Activated T-cell treated with anti-CD3 and anti-CD28 coated beads for 48 hours (primary cell): ENCODE data around the gene ARL4D.
"Not testable (repeated sequence)": the region's sequence is repeated elsewhere in the genome, so short reads cannot be mapped to it uniquely, and the experiment has no call there.

Experiments
- DNase-seq: peaks from one replicate; pipeline ENCODE4 v3.0.0-alpha.2; 2020; ENCODE audit warnings: low read depth

ARL4D gene, protein sequence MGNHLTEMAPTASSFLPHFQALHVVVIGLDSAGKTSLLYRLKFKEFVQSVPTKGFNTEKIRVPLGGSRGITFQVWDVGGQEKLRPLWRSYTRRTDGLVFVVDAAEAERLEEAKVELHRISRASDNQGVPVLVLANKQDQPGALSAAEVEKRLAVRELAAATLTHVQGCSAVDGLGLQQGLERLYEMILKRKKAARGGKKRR

DNA sequence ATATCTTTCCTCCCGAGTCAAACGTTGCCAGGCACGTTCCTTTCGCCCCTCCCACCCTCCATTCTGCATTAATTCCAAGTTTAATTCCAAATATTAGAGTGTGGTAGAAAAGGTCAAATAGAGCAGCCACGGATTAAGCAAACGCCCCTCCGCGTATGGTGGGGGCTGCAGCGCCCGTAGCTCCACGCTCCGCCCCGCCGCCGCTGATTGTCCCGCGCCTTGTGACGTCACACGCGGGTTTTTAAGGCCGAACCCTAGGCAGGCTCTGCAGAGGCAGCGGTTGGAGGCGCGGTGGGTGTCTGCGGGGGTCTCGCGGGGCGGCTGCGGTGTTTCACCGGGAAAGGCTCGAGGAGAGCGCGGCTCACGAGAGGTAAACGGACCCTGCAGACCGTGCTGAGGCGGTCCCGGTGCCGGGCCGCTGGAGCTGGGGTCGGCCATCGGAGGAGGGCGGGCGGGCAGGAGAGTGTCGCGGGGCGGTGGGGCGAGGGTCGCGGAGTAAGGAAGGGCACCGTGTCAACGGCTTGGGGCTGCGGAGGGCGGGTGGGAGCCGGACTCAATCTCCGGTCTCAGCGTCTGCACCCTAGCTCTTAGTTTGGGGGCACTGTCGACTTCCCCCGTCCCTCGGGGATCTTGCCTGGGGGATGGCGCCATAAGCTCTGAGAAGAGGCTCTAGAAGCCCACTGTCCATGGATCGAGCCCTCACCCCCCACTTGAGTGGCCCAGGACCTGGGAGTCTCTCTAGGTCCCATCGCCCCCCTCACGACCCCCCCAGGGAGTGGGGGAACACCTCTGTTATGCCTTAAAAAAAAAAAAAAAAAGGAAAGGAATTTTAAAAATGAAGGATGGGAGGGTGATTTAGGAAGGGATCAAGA, at the start of gene ARL4D:
ARL4D (plus strand) TSS at position 270 of the 872 bp plus-strand sequence. CDS start 740 bp downstream, outside the sequence.
- DNase-seq, result peak; percentile 78

DNA sequence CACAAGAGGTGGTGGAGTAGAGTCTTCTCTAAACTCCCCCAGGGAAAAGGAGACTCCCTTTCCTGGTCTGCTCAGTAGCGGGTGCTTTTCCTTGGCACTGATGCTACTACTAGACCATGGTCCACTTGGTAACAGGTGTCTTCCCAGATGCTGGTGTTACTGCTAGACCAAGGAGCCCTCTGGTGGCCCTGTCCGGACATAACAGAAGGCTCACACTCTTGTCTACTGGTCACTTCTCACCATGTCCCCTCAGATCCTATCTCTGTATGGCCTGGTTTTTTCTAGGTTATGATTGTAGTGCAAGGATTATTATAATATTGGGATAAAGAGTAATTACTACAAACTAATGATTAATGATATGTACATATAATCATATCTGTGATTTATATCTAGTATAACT, 49.7 kb upstream of the ARL4D start:
- no peak for DNase-seq

DNA sequence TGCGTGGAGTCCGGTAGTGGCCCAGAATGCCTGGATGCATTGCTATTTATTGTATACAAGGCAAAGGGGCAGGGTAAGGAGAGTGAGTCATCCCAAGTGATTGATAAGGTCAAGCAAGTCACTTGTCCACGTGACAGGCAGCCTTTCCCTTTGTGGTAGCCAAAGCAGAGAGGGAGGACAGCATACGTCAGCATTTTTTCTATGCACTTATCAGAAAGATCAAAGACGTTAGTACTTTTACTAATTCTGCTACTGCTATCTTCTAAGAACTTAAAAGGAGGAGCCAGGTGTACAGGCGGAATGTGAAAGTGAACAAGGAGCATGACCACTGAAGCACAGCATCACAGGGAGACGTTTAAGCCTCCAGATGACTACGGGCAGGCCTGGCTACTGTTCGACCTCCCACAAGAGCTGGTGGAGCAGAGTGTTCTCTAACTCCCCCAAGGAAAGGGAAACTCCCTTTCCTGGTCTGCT, 47.9 kb upstream of the ARL4D start:
- DNase-seq, result no peak

DNA sequence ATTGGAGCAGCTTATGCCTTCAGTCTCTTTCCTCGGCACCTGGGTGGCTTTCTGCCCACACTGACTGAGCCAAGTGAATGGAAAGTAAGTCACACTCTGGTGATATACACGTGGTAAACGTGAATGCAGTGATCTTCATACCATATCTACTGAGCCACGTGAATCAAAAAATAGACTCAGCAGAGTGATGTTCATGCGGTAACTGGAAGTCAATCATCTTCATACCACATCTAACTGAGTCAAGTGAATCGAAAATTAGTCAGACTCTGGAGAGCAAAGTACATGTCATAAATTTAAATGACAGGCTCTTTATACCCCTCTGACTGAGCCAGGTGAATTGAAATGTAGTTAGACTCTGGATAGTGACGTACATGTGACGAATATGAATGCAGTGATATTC, 47.1 kb upstream of the ARL4D start:
- no peak for DNase-seq

DNA sequence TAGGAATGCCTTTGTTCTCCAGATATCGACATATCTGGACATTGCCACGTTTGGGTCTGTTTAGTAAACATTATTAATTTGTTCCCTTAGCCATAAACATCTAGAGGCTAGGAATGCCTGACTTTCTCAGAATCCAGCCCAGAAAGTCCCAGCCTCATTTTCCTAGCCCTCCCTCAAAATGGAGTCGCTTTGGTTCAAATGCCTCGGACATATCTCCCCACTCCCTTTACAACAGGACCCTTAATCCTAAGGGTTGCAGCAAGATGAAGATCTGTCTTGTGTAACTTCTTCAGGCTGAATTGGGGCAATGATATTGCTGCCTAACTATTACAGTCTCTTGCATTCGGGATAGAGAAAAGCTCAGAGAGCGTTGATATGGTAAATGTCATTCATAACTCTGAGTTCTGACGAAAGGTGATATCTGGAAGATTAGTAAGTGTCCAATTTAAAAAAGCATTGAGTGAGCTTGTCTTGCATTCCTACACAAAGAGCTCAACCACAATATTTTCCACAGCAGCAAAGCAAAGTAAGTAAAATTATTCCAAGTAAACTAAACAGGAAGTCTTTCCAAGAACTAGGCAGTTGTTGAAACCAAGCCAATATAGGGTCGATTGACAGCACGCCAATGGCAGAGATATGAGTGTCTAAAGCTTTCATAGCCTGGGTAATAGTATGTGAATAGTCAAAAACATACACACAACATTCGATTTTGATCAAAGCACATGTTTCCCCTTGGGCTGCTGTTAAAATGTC, 46.0 kb upstream of the ARL4D start:
- no peak for DNase-seq

DNA sequence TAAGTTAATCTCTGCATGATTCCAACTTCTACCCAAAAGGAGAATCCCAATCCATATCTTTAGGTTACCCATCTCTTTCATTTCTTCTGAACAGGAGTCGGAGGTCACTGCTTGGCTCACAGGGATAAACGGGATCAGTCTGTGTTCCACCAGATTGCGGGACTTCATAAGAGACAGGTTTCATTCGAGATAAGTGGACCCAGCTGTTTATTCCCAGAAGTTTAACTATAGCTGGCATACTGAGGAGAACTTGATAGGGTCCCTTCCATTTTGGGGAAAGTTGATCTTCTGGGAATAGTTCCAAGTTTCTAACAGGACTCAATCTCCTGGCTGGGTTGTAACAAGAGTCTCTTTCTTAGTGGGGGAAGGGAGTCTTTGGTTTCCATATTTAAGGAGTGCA, 45.4 kb upstream of the ARL4D start:
- no peak for DNase-seq

DNA sequence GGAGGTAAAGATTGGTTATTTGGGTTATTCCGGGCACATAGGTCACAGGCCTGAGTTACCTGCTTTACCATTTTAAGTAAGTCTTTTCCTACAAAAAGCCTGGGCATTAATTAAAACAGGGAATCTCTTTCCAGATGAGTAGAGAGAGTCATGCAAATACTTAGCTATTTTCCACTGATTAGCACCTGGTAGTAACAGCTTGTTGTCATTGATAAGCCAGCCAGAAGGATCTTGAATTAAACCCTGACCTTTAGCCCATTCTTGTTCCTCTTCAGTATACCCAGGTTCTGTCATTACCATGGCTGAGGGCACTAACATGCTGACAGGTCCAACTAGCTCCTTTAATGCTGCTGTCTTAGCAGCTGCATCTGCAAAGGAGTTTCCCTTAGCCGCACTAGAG, 44.4 kb upstream of the ARL4D start:
- DNase-seq, result no peak

DNA sequence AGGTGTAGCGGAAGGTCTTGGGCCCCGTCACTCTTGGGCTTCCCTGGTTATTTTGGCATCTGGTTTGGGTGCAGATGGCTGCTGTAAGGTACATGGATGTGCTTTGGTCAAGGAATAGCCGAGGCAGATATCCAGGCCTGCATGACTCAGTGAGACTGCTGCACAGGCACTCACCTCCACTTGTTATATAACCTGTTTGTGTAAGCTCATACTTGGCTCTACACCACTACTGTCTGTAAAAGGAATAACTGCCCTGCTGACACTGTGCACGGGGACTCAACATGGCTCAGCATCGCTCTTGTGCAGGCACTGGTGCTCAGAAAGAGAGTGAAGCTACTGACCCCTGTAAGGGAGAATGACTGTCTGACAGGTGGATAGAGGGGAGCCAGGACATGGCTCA, 42.3 kb upstream of the ARL4D start:
- no peak for DNase-seq

DNA sequence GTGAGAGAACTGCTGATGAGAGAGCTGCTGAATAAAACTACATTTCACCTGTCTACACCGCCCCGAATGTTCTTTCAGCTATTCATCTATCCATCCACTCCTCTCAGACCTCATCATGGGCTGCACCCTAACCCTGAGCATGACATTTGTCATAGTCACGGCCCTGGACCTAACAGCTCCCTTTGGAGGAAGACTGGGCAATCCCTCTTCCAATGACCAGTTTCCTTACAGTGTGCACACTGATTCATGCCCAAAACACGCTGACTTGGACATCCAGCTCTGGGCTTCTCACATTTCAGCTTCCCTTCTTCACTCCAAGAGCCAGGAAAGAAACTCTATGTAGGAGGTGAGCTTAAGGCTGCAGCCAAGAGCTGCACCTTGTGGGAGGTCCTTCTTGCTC, 41.8 kb upstream of the ARL4D start:
- no peak for DNase-seq

DNA sequence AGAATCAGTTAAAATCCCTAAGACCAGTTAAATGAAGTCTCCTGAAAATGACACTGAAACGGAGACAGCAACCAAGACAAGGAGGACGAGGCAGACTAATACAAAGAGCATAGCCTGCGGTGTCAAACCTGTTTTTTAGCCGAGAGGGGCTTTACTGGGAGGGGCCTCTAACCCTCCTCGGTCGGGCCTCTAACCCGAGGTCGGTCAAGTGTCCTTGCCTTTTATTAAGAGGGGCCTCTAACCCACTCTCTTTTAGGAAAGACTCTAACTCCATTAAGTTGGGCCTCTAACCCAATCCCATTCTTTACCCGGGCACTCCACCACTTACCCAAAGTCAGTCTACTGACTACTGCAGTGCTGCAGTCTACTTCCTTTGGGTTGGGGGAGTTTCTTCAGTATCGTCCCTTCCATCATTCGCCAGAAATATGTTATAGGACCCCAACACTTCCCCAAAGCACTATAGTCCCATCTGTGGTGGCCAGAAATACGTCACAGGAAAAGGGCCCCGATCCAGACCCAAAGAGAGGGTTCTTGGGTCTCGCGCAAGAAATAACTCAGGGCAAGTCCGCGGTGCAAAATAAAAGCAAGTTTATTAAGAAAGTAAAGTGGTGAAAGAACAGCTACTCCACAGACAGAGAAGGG, 39.2 kb upstream of the ARL4D start:
- no peak for DNase-seq

DNA sequence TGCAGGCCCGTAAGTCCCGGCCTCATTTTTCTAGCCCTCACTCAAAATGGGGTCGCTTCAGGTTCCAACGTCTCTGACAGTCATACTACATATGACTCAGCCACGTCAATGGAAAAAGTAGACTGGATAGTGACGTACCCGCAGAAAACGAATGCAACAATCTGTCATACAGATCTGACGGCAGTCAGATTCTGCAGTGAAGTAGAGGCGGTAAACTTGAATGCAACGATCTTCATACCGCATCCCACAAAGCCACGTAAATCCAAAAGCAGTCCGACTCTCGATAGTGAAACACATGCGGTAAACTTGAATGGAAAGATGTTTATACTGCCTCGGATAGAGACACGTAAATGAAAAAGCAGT, 38.4 kb upstream of the ARL4D start:
- DNase-seq, result peak; percentile 61

DNA sequence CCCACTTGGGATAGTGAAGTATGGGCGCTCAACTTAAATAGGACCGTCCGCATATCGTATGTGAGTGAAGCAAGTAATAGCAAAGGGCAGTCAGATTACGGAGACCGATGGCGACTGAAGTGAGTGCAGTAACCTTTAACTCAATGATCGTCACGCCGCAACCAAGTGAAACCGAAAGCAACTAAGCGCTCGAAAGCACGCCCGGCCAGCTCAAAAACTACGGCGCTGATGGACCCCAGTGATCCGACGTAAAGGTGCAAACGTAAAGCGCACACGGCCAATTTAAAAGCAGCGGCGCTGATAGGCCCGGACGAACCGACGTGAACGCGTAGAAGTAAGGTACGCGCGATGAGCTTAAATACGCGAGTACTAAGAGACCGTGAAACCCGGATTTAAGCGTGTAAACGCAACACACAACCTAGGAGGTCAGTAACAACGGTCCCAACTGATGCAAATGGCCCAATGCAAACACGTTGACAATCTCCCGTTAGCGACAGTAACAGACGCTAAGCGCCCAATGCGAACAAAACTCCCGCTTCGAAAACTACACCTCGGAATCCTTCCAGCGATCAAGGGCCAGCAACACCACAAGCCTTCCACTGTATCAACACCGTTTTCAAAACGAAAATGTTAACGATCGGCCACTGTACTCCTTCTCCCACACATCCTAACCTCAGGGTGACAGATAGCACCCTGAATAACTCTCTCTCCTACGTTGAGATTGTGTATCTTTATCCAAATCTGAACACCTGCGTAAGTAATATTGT, 37.9 kb upstream of the ARL4D start:
- peak; percentile 84 for DNase-seq

DNA sequence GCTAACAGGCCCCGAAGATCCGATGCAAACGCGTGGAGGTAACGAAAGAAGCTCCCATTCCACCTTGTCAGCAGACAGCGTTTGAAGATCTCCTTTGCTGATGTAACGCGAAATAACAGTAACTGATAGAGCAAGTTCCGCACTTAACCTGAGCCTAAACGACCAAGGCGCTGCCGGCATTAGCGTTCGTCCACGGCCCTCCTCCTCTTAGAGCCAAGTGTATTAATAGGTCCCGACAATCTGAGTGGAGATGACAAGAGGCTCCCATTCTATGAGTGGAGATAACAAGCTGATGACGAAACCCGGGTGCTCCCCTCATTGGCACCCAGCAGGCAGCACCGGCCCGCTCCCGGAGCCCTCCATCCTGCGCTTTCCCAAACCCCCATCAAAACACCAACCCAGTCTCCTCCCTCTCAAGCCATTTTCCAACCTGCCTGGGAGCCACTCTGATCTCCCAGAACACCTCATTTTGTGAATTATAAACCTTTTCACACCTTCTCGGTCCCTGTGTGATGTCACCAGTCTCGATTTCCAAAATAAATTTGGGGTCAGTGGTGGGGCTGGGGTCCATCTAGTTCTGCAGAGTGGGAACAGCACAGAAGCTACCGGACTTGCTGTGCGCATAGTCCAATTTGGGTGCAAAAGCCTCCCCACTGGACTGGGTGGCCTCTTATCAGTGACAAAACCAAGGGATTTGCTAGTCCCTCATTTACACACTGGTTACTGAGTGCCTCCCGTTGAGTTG, 35.4 kb upstream of the ARL4D start:
- DNase-seq, result no peak

DNA sequence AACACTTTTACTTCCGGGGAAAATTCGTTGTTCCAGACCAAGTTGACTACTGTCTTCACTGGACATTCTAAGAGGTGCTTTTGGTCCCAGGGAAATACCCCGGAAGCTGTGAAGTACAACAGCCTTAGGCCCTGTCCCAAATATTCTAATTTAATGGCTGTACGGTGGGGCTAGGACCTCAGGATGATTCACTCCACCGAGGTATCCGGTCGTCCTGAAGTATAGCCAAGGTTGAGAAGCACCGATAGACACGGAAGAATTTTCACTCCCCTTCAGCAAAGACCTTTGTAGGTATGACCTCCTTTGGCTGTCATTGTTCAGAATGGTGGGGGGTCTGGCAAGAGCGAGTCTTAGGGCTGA, 34.9 kb upstream of the ARL4D start:
- DNase-seq, result no peak

DNA sequence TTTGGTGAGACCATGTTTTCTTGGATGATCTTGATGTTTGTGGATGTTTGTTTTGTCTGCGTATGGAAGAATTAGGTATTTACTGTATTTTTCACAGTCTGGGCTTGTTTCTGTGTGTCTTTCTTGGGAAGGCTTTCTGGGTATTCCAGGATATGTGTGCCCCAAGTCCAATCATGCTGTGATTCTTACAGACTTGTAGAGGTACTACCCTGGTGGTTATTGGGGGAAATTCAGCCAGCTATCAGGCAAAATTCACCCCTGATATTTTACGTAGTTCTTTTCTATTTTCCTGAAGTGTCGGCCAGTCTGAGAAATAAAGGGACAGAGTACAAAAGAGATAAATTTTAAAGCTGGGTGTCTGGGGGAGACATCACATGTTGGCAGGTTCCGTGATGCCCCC, 33.4 kb upstream of the ARL4D start:
- DNase-seq, result no peak

DNA sequence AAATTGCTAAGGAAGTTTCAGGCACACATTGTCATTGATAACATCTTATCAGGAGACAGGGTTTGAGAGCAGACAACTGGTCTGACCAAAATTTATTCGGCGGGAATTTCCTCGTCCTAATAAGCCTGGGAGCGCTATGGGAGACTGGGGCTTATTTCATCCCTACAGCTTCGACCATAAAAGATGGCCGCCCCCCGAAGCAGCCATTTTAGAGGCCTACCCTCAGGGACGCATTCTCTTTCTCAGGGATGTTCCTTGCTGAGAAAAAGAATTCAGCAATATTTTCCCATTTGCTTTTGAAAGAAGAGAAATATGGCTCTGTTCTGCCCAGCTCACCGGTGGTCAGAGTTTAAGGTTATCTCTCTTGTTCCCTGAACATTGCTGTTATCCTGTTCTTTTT, 32.9 kb upstream of the ARL4D start:
- not testable (repeated sequence) for DNase-seq

DNA sequence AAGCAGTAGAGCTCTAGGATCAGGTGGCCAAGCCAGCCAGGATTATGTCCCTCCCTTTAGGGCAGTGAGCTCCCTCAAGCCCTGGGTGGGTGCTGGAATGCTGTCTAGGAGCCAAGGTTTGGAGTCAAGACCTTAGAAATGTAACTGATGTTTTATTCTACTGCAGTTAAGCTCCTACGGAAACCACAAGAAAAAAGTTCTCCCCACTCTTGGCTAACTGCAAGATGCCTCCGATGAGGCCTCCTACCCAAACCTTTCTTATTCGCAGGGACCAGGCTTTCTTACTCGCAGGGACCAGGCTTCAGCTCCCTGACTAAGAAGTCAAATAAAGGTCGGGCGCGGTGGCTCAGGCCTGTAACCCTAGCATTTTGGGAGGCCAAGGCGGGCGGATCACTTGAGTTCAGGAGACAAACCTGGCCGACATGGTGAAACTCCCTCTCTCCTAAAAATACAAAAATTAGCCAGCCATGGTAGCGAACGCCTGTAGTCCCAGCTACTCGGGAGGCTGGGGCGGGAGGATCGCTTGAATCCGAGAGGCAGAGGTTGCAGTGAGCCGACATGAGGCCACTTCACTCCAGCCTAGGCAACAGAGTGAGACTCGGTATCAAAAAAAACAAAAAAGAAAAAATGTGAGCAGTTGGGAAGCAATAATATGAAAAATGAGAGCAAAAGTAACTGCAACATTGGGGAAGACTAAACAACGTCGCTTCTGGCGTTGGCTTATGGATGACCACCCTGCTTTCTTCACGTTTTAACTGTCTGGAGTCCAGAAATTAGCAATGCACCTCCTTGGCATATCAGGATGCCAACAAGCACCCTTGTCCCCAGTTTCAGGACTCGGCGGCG, 31.7 kb upstream of the ARL4D start:
- DNase-seq, result no peak

DNA sequence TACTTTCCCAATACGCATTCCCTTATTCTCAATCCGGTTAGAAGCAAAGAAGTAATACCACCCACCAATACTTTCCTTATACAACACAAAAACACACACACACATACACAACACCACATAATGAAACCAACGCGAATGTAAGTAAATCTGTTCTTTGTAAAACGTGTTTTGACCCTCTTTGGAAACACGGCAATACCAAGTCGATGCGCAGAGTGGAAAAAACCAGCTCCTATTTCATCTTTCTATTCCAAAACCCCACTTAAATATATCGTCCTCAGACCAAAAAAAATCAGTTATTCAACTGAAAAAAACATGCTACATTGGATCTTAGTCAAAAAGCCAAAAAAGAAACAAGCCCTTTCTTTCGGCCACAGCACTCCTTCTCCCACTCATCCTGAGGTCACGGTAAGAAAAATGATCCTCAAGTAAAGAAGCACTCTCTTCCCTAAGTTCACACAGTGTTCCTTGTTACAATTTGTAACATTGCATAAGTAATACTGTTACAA, 31.0 kb upstream of the ARL4D start:
- DNase-seq, result peak; percentile 23

DNA sequence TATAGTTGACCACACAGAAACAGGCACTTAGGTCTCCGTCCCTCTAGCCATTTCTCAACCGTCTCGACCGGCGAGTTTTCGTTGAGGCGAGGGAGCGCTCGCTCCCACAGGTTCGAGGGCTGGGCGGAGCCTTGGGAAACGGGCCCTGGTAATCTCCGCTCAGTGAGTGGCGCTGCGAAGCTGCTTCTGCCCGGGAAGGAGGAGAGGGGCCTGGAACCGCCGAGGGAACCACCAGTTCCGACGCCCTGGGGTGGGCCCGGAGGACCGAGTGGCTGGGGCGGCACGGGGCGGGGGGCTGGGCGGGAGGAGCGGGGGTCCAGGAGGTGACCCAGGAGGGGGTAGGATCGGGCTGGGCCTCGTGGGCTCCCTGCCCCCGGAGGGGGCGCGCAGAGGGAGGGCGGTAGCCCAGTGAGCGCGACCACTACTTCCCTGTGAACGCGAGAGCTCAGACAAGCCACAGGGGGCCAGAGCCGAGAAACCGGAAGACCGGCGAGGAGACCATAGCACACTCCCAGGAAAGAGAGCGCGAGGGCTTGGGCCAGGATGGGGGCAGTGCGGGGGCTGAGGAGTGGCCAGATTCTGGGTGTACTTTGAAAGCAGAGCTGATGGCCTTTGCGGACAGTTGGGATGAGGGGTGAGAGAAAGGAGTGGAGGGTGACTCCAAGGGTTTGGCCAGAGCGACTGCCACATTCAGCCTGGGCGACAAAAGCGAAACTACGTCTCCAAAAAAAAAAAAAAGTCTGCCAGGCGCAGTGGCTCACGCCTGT, 29.9 kb upstream of the ARL4D start:
- DNase-seq, result peak; percentile 55
